ENCODE results near the gene TMEM132A.

DNA sequence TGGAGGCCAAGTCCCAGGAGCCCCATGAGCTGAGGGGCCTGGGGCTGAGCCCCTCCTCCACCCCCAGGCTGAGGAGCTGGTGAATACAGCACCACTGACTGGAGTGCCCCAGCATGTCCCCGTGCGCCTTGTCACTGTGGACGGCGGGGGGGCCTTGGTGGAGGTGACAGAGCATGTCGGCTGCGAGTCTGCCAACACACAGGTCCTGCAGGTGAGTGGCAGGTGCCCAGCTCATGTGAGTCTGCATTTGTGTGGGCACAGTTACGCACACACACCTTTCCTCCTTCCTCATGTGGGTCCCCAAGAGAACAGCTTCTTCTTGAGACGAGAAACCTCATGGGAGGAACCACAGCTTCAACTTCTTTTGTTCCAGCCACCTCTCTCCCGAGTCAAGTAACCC, 7.7 kb downstream of the TMEM132A start:
- TF ChIP-seq EP300 (IDR thresholded peaks at IDR 0.05; ENCODE audit: low read depth) (no peak), POLR2A (IDR thresholded peaks at IDR 0.05) (no peak), POLR2AphosphoS5 (IDR thresholded peaks at IDR 0.05) (no peak)
- TF ChIP-seq, protein P1, sequence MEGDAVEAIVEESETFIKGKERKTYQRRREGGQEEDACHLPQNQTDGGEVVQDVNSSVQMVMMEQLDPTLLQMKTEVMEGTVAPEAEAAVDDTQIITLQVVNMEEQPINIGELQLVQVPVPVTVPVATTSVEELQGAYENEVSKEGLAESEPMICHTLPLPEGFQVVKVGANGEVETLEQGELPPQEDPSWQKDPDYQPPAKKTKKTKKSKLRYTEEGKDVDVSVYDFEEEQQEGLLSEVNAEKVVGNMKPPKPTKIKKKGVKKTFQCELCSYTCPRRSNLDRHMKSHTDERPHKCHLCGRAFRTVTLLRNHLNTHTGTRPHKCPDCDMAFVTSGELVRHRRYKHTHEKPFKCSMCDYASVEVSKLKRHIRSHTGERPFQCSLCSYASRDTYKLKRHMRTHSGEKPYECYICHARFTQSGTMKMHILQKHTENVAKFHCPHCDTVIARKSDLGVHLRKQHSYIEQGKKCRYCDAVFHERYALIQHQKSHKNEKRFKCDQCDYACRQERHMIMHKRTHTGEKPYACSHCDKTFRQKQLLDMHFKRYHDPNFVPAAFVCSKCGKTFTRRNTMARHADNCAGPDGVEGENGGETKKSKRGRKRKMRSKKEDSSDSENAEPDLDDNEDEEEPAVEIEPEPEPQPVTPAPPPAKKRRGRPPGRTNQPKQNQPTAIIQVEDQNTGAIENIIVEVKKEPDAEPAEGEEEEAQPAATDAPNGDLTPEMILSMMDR (IDR thresholded peaks at IDR 0.05), result no peak

Data from transverse colon (tissue), 4 donors.